HCT116 (cell line): ENCODE measurements around the gene LSM12. TPM values are rescaled to one million over a fixed set of nuclear protein-coding genes. Genes with fewer than 3 reads are reported as not detected.

ENCODE experiments used
- ATAC-seq: fragments of 200-7000 bp; cut with Tn5 transposase; 2 replicates; pipeline ENCODE4 v1.9.1; 2020; ENCODE audit warnings: mild to moderate bottlenecking, moderate library complexity
- BruUV-seq: library from RNA; stranded (reverse); fragments of 400-500 nt; replicated peaks from 2 replicates; lab custom pipeline; 2021; lab: Mats Ljungman, UMichigan
- CTCF ChIA-PET: fragments of 300-600 bp; sonication (Branson Sonifier 250); formaldehyde crosslinking; loops from one replicate; lab custom pipeline; 2021; ENCODE audit warnings: antibody characterized with exemption; lab: Charles Lee
- POLR2A ChIA-PET: fragments of 300-600, 350-600 bp; sonication (Branson Sonifier 250); formaldehyde crosslinking; loops from one replicate; lab custom pipeline; 2021; ENCODE audit warnings: antibody characterized with exemption; lab: Charles Lee
- RAD21 ChIA-PET, 2 experiments: fragments of 300-600 bp; sonication (Branson Sonifier 250); formaldehyde crosslinking; loops; one replicate each; lab custom pipeline; 2023; ENCODE audit warnings: low total read pairs in 2 of 2; ENCODE audit not compliant: uncharacterized antibody in 2 of 2, unreplicated experiment in 2 of 2, low non-redundant PET in 1 of 2; lab: Charles Lee
- DNase-seq: peaks from one replicate; pipeline ENCODE4 v3.0.0-alpha.2; 2010; ENCODE audit warnings: low read depth, low spot score
- H2AFZ ChIP-seq: fragments of 200-600 bp; shearing (Covaris generic), sonication (generic); 2 replicates; pipeline ENCODE4 v1.6.1; 2017; ENCODE audit warnings: low read depth, mixed run types, mixed read lengths, antibody characterized with exemption, low read length; ENCODE audit not compliant: poor library complexity, severe bottlenecking
- H3K27ac ChIP-seq: 2 replicates; pipeline ENCODE4 v1.5.1; 2012; ENCODE audit warnings: low read depth, low read length
- H3K27me3 ChIP-seq: fragments of 200-600 bp; sonication (generic); 2 replicates; pipeline ENCODE4 v1.6.1; 2016; ENCODE audit warnings: mixed run types, low read length, mixed read lengths; ENCODE audit not compliant: insufficient read depth
- H3K36me3 ChIP-seq, 2 experiments: fragments of 200-500 bp in 1 of 2; fragments of 200-600 bp in 1 of 2; sonication (Bioruptor generic) in 1 of 2; sonication (generic) in 1 of 2; 2 replicates each; pipeline versions ENCODE4 v1.5.1 to v1.6.1; 2014 to 2016; ENCODE audit warnings: low read length in 2 of 2, inconsistent platforms in 1 of 2, mixed read lengths in 1 of 2, mixed run types in 1 of 2; ENCODE audit not compliant: insufficient read depth in 2 of 2, control insufficient read depth in 1 of 2
- H3K4me1 ChIP-seq, 2 experiments: fragments of 200-600 bp in 1 of 2; sonication (generic) in 1 of 2; 2 replicates each; pipeline versions ENCODE4 v1.5.1 to v1.6.1; 2012 to 2017; ENCODE audit warnings: low read length in 2 of 2, inconsistent platforms in 1 of 2, mild to moderate bottlenecking in 1 of 2, mixed read lengths in 1 of 2, mixed run types in 1 of 2, moderate library complexity in 1 of 2; ENCODE audit not compliant: insufficient read depth in 2 of 2, control insufficient read depth in 1 of 2
- H3K4me2 ChIP-seq: fragments of 200-600 bp; sonication (generic); 2 replicates; pipeline ENCODE4 v1.6.1; 2017; ENCODE audit warnings: mixed run types, low read length, mixed read lengths
- H3K4me3 ChIP-seq, 2 experiments: fragments of 200-600 bp in 1 of 2; sonication (generic) in 1 of 2; replicated peaks in 1 of 2; 2 replicates each; pipeline ENCODE4 v1.5.1; 2011 to 2016; ENCODE audit warnings: low read length in 2 of 2, control low read depth in 1 of 2, low read depth in 1 of 2, mild to moderate bottlenecking in 1 of 2, mixed read lengths in 1 of 2, mixed run types in 1 of 2
- H3K79me2 ChIP-seq: fragments of 200-600 bp; sonication (generic); 2 replicates; pipeline ENCODE4 v1.6.1; 2017; ENCODE audit warnings: mild to moderate bottlenecking, mixed run types, low read length, moderate library complexity, mixed read lengths; ENCODE audit not compliant: insufficient read depth
- H3K9ac ChIP-seq: fragments of 200-600 bp; sonication (generic); 2 replicates; pipeline ENCODE4 v1.6.1; 2016; ENCODE audit warnings: low read length, mixed read lengths
- H3K9me2 ChIP-seq: fragments of 200-600 bp; sonication (generic), shearing (Covaris generic); 2 replicates; pipeline ENCODE4 v1.6.1; 2017; ENCODE audit warnings: mixed run types, mild to moderate bottlenecking, moderate library complexity; ENCODE audit not compliant: insufficient read depth
- H3K9me3 ChIP-seq, 2 experiments: fragments of 200-500 bp in 1 of 2; fragments of 200-600 bp in 1 of 2; sonication (Bioruptor generic) in 1 of 2; sonication (generic) in 1 of 2; 2 replicates each; pipeline ENCODE4 v1.6.1; 2014 to 2017; ENCODE audit warnings: low read length in 2 of 2, mixed read lengths in 2 of 2, inconsistent platforms in 1 of 2, low read depth in 1 of 2, mild to moderate bottlenecking in 1 of 2, mixed run types in 1 of 2, moderate library complexity in 1 of 2; ENCODE audit not compliant: control insufficient read depth in 1 of 2, insufficient read depth in 1 of 2
- H4K20me1 ChIP-seq: fragments of 200-600 bp; sonication (generic), shearing (Covaris generic); 2 replicates; pipeline ENCODE4 v1.6.1; 2017; ENCODE audit warnings: mixed run types, mild to moderate bottlenecking, moderate library complexity; ENCODE audit not compliant: insufficient read depth
- ATF3 ChIP-seq: IDR thresholded peaks from 2 replicates; pipeline ENCODE4 v1.6.1; 2012
- CEBPB ChIP-seq: IDR thresholded peaks from 2 replicates; pipeline ENCODE4 v1.6.1; 2012; ENCODE audit warnings: low read depth
- EGR1 ChIP-seq: IDR thresholded peaks from 2 replicates; pipeline ENCODE4 v1.6.1; 2012; ENCODE audit warnings: low read depth
- EZH2 ChIP-seq: fragments of 200-600 bp; sonication (generic); IDR thresholded peaks from 2 replicates; pipeline ENCODE4 v1.6.1; 2017; ENCODE audit warnings: antibody characterized with exemption, mixed run types
- EZH2phosphoT487 ChIP-seq: fragments of 200-600 bp; IDR thresholded peaks from 2 replicates; pipeline ENCODE4 v1.6.1; 2018; ENCODE audit warnings: antibody characterized with exemption, borderline replicate concordance
- JUND ChIP-seq: IDR thresholded peaks from 2 replicates; pipeline ENCODE4 v1.6.1; 2012
- MAX ChIP-seq: IDR thresholded peaks from 2 replicates; pipeline ENCODE4 v1.6.1; 2012
- POLR2A ChIP-seq: IDR thresholded peaks from 2 replicates; pipeline ENCODE4 v1.7.0; 2011; ENCODE audit warnings: borderline replicate concordance; ENCODE audit not compliant: insufficient read depth, insufficient read length; ENCODE audit errors: extremely low read depth
- RAD21 ChIP-seq: IDR thresholded peaks from 2 replicates; pipeline ENCODE4 v1.6.1; 2012; ENCODE audit warnings: low read depth, mild to moderate bottlenecking
- SP1 ChIP-seq: IDR thresholded peaks from 2 replicates; pipeline ENCODE4 v1.6.1; 2012; ENCODE audit warnings: low read depth
- SRF ChIP-seq: IDR thresholded peaks from 2 replicates; pipeline ENCODE4 v1.6.1; 2012; ENCODE audit warnings: low read depth
- TCF7L2 ChIP-seq: IDR thresholded peaks from 2 replicates; pipeline ENCODE4 v1.7.0; 2011; ENCODE audit warnings: borderline replicate concordance, inconsistent platforms; ENCODE audit not compliant: insufficient read depth, insufficient read length; ENCODE audit errors: extremely low read depth
- ZBTB33 ChIP-seq: IDR thresholded peaks from 2 replicates; pipeline ENCODE4 v1.6.1; 2011; ENCODE audit warnings: mild to moderate bottlenecking, low read length, moderate library complexity; ENCODE audit not compliant: insufficient replicate concordance; ENCODE audit errors: extremely low read depth
- ZFX ChIP-seq: fragments of 450-650 bp; IDR thresholded peaks from 2 replicates; pipeline ENCODE4 v1.6.1; 2017
- intact Hi-C: fragments of 100-400 bp; cut with micrococcal nuclease; formaldehyde crosslinking; loops from 2 replicates; pipeline ENCODE4 v1.10.0; 2022
- total RNA-seq: library from RNA; stranded (reverse); gene quantifications from one replicate; pipeline ENCODE4 v1.2.1, GENCODE V29; 2021; ENCODE audit not compliant: unreplicated experiment

Gene LSM12
- total RNA-seq, 1 experiment from 2014 or later = 99.6 TPM

GRCh38 chr17:44106801-44107200, 40.3 kb upstream of the LSM12 start:
- Histone ChIP-seq H3K4me3 (no peak overlapping the region), H3K4me1 (peaks cover 38 to 42% of the 10 kb centered on the region in 2 experiments), H3K9me3 (no peaks in the 10 kb centered on the region), H3K9me2 (no peaks in the 10 kb centered on the region), H4K20me1 (no peaks in the 10 kb centered on the region)
- POLR2A ChIA-PET = no interaction called here
- TF ChIP-seq SP1 = no peak
- TF ChIP-seq POLR2A = no peak
- no peak for TF ChIP-seq SRF
- no peak for TF ChIP-seq EZH2phosphoT487
- TF ChIP-seq RAD21 = no peak
- TF ChIP-seq CEBPB = no peak
- TF ChIP-seq JUND = no peak
- TF ChIP-seq, all 23 proteins: peak for 0
- no peaks in the 10 kb centered on the region for H3K79me2 ChIP-seq
- ATAC-seq (no peak), DNase-seq (no peak)
- CTCF ChIA-PET = no interaction called here
- H3K9ac ChIP-seq = no peak overlapping the region
- H3K36me3 ChIP-seq = peaks cover 0 to 2% of the 10 kb centered on the region in 2 experiments; a peak in 1 of 4 replicates
- H2AFZ ChIP-seq = no peak overlapping the region
- RAD21 ChIA-PET = no interaction called here
- intact Hi-C loops = no loop called here
- H3K27me3 ChIP-seq = no peaks in the 10 kb centered on the region
- H3K27ac ChIP-seq = no peak overlapping the region
- BruUV-seq = no TSS peak
- H3K4me2 ChIP-seq = no peak overlapping the region

GRCh38 chr17:44105941-44106340, 39.5 kb upstream of the LSM12 start:
- DNase-seq (no peak), ATAC-seq (no peak)
- intact Hi-C loops = no loop called here
- no peak overlapping the region for H2AFZ ChIP-seq
- no peaks in the 10 kb centered on the region for H3K27me3 ChIP-seq
- H3K79me2 ChIP-seq = no peaks in the 10 kb centered on the region
- CTCF ChIA-PET = interaction anchor here (0.7 kb wide), 1 partner anchor 551 kb away, joined by 4 read pairs; the partner anchor contains the start of gene MEIOC
- no peaks in the 10 kb centered on the region for H4K20me1 ChIP-seq
- peaks cover 31 to 38% of the 10 kb centered on the region in 2 experiments for H3K4me1 ChIP-seq
- no peak for TF ChIP-seq EZH2
- TF ChIP-seq MAX = no peak
- no peak for TF ChIP-seq SRF
- TF ChIP-seq TCF7L2 = no peak
- no peak for TF ChIP-seq ATF3
- TF ChIP-seq EGR1 = no peak
- no peak for TF ChIP-seq CEBPB
- TF ChIP-seq EZH2phosphoT487 = no peak
- no peak for TF ChIP-seq RAD21
- TF ChIP-seq ZFX = no peak
- TF ChIP-seq ZBTB33 = no peak
- TF ChIP-seq JUND = no peak
- H3K27ac ChIP-seq = no peak overlapping the region
- H3K9me3 ChIP-seq = no peaks in the 10 kb centered on the region
- RAD21 ChIA-PET = no interaction called here
- H3K36me3 ChIP-seq = peaks cover 0 to 2% of the 10 kb centered on the region in 2 experiments; a peak in 1 of 4 replicates
- H3K9me2 ChIP-seq = no peaks in the 10 kb centered on the region
- no TSS peak for BruUV-seq
- POLR2A ChIA-PET = no interaction called here
- H3K4me3 ChIP-seq = no peak overlapping the region
- H3K9ac ChIP-seq = no peak overlapping the region
- H3K4me2 ChIP-seq = no peak overlapping the region
